Upper lobe of left lung (tissue), 6 donors: ENCODE results near the gene FAM20A. TPM values are rescaled to one million over a fixed set of nuclear protein-coding genes. Genes with fewer than 3 reads are reported as not detected.
A peak's percentile ranks its signal among the peaks of the same experiment; 100 is the strongest.
"Not testable (repeated sequence)": the region's sequence is repeated elsewhere in the genome, so short reads cannot be mapped to it uniquely, and the experiment has no call there.

ENCODE experiments used
- ATAC-seq, 2 donors: fragments of 200-7000 bp; cut with Tn5 transposase; one replicate each; pipeline ENCODE4 v1.9.1; 2022; ENCODE audit warnings: mild to moderate bottlenecking in 2 of 2, moderate library complexity in 2 of 2; ENCODE audit not compliant: low FRiP score in 2 of 2
- DNase-seq, 2 donors: peaks; one replicate each; pipeline ENCODE4 v3.0.0-alpha.2; 2019 to 2020
- H3K27ac ChIP-seq, 4 donors: fragments of 200-600 bp; sonication (generic); one replicate each; pipeline ENCODE4 v1.5.1; 2016 to 2019
- H3K27me3 ChIP-seq, 4 donors: fragments of 200-600 bp; sonication (generic); one replicate each; pipeline ENCODE4 v1.5.1; 2017 to 2019
- H3K36me3 ChIP-seq, 4 donors: fragments of 200-600 bp; sonication (generic); one replicate each; pipeline ENCODE4 v1.5.1; 2016 to 2019
- H3K4me1 ChIP-seq, 4 donors: fragments of 200-600 bp; sonication (generic); one replicate each; pipeline ENCODE4 v1.5.1; 2018 to 2019
- H3K4me3 ChIP-seq, 4 donors: fragments of 200-600 bp; sonication (generic); one replicate each; pipeline ENCODE4 v1.5.1; 2017 to 2019; ENCODE audit warnings: mild to moderate bottlenecking in 2 of 4, moderate library complexity in 1 of 4
- H3K9me3 ChIP-seq, 4 donors: fragments of 200-600 bp; sonication (generic); one replicate each; pipeline ENCODE4 v1.5.1; 2018 to 2019
- EP300 ChIP-seq, 4 donors: sonication (generic); formaldehyde crosslinking; IDR thresholded peaks; one replicate each; pipeline ENCODE4 v1.5.1; 2017; ENCODE audit warnings: antibody characterized with exemption in 4 of 4, control low read depth in 2 of 4
- POLR2A ChIP-seq, 4 donors: fragments of 450-650 bp; IDR thresholded peaks; one replicate each; pipeline ENCODE4 v1.5.1; 2016 to 2017; ENCODE audit warnings: antibody characterized with exemption in 4 of 4, mild to moderate bottlenecking in 2 of 4
- POLR2AphosphoS5 ChIP-seq, 2 donors: sonication (generic); formaldehyde crosslinking; IDR thresholded peaks; one replicate each; pipeline ENCODE4 v1.5.1; 2017; ENCODE audit warnings: antibody characterized with exemption in 2 of 2
- WGBS, 2 donors: methylation state at CpG; one replicate each; pipeline ENCODE4 v1.1.5; 2017 to 2018; 5-methylcytosine and 5-hydroxymethylcytosine counted together
- total RNA-seq, 6 donors: library from RNA; depleted of rRNA in 4 of 6; stranded (reverse); fragments of >200 nt in 4 of 6; gene quantifications; one replicate each; pipeline versions ENCODE4 v1.1.0 to v1.2.1, GENCODE V29; 2016 to 2021
- TF ChIP-seq, protein P1 (sequence below), 6 experiments: fragments of 450-650 bp in 4 of 6; fragments of 200-600 bp in 2 of 6; sonication (generic) in 2 of 6; IDR thresholded peaks; one replicate each; pipeline ENCODE4 v1.5.1; 2016 to 2019; ENCODE audit warnings: antibody characterized with exemption in 6 of 6
- donor health status: DM: no; HTN: no; CAD: no; lungs with moderate emphysema.
- donor health status: DM: no; HTN: yes; CAD: no; lungs with severe emphysema.

The FAM20A gene
- total RNA-seq, 6 donors from 2014 or later, result 40.3 to 150 (median 59.7) TPM

DNA sequence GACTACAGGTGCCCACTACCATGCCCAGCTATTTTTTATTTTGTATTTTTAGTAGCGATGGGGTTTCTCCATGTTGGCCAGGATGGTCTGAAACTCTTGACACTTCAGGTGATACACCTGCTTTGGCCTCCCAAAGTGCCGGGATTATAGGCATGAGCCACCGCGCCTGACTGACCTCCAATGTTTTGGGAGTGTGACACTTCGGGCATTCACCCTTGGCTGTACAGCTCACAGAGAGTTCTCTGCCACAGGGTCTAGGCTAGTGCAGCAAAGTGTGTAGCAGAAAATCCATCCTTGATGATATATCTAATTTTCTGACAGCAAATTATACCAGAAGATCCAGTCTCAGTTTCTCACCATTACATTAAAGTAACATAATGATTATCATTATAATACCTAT lies 14.1 kb downstream of the FAM20A start:
- no peak for TF ChIP-seq EP300 (IDR thresholded peaks at IDR 0.05)
- TF ChIP-seq, protein P1, sequence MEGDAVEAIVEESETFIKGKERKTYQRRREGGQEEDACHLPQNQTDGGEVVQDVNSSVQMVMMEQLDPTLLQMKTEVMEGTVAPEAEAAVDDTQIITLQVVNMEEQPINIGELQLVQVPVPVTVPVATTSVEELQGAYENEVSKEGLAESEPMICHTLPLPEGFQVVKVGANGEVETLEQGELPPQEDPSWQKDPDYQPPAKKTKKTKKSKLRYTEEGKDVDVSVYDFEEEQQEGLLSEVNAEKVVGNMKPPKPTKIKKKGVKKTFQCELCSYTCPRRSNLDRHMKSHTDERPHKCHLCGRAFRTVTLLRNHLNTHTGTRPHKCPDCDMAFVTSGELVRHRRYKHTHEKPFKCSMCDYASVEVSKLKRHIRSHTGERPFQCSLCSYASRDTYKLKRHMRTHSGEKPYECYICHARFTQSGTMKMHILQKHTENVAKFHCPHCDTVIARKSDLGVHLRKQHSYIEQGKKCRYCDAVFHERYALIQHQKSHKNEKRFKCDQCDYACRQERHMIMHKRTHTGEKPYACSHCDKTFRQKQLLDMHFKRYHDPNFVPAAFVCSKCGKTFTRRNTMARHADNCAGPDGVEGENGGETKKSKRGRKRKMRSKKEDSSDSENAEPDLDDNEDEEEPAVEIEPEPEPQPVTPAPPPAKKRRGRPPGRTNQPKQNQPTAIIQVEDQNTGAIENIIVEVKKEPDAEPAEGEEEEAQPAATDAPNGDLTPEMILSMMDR (IDR thresholded peaks at IDR 0.05), result no peak
- TF ChIP-seq POLR2A (IDR thresholded peaks at IDR 0.05), result no peak
- no peak for ATAC-seq
- no peak overlapping the region for H3K4me3 ChIP-seq
- no peak overlapping the region for H3K27ac ChIP-seq
- H3K9me3 ChIP-seq, result no peaks in the 10 kb centered on the region
- no peaks in the 10 kb centered on the region for H3K27me3 ChIP-seq
- no peak for DNase-seq
- H3K4me1 ChIP-seq, result peaks cover 0 to 20% (median 2%) of the 10 kb centered on the region in 4 donors
- peaks cover 0 to 9% (median 0%) of the 10 kb centered on the region in 4 donors for H3K36me3 ChIP-seq
- 96 to 97% methylated on average over 5 of the region's 5 CpGs for WGBS, 2 donors

DNA sequence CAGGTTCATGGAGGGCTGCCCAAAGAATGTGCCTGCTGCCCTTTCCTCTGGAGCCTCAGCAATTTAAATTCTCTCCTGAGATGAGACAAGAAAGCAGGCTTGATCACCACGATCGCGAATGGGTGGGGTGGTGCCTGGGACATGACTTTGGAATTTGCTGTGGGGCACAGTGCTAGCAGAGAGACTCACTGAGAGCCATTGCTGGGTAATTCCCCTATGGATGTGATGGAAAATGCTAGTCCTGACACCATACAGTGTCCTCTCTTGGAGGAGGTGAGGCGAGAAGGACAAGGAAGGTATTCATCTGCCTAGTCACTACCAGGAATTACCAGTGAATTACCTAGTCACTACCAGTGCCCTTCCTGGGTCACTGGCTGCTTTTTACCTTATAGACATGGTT lies 15.5 kb downstream of the FAM20A start:
- Histone ChIP-seq H3K36me3 (peaks cover 0 to 6% (median 0%) of the 10 kb centered on the region in 4 donors), H3K27me3 (no peaks in the 10 kb centered on the region), H3K4me3 (no peak overlapping the region), H3K4me1 (peaks cover 5 to 33% (median 10%) of the 10 kb centered on the region in 4 donors), H3K9me3 (no peaks in the 10 kb centered on the region), H3K27ac (peak overlapping the region in 1 of 4 donors; percentile 64)
- ATAC-seq (no peak), DNase-seq (no peak)
- 55 to 73% methylated on average over 4 of the region's 4 CpGs for WGBS, 2 donors
- TF ChIP-seq POLR2A (IDR thresholded peaks at IDR 0.05), result no peak
- TF ChIP-seq, protein P1 (IDR thresholded peaks at IDR 0.05), result no peak
- TF ChIP-seq POLR2AphosphoS5 (IDR thresholded peaks at IDR 0.05), result no peak
- no peak for TF ChIP-seq EP300 (IDR thresholded peaks at IDR 0.05)

- no peak overlapping the region for H3K27ac ChIP-seq
- whole genome bisulfite sequencing, 2 donors, result 82 to 85% methylated on average over 5 of the region's 5 CpGs
- DNase-seq (no peak), ATAC-seq (no peak)
- peaks cover 14 to 40% (median 18%) of the 10 kb centered on the region in 4 donors for H3K4me1 ChIP-seq
- peaks cover 0 to 6% (median 0%) of the 10 kb centered on the region in 4 donors for H3K36me3 ChIP-seq
- TF ChIP-seq EP300 (IDR thresholded peaks at IDR 0.05) (no peak), POLR2A (IDR thresholded peaks at IDR 0.05) (no peak), POLR2AphosphoS5 (IDR thresholded peaks at IDR 0.05) (no peak)
- TF ChIP-seq, protein P1 (IDR thresholded peaks at IDR 0.05), result no peak
- H3K4me3 ChIP-seq, result no peak overlapping the region
- H3K27me3 ChIP-seq, result no peaks in the 10 kb centered on the region
- no peaks in the 10 kb centered on the region for H3K9me3 ChIP-seq
Observed at GRCh38 chr17:68584581-68585303, 16.4 kb downstream of the FAM20A start.

DNA sequence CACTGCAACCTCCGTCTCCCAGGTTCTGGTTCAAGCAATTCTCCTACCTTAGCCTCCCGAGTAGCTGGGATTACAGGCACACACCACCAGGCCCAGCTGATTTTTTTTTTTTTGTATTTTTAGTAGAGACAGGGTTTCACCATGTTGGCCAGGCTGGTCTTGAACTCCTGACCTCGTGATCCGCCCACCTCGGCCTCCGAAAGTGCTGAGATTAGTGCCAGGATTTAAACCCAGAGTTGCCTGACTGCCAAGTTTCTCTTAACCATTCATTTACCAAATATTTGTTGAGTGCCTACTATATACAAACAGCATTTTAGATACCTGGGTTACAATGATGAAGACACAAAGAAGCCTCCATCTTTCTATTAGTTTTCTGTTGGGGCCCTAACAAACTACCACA lies 18.3 kb downstream of the FAM20A start:
- 61 to 62% methylated on average over 6 of the region's 6 CpGs for WGBS, 2 donors
- H3K27me3 ChIP-seq, ATAC-seq, DNase-seq, H3K4me3 ChIP-seq, H3K36me3 ChIP-seq, H3K9me3 ChIP-seq: not testable (repeated sequence)
- Histone ChIP-seq H3K4me1 (peaks cover 22 to 58% (median 32%) of the 10 kb centered on the region in 4 donors), H3K27ac (peak overlapping the region in 1 of 4 donors; percentile 81)

DNA sequence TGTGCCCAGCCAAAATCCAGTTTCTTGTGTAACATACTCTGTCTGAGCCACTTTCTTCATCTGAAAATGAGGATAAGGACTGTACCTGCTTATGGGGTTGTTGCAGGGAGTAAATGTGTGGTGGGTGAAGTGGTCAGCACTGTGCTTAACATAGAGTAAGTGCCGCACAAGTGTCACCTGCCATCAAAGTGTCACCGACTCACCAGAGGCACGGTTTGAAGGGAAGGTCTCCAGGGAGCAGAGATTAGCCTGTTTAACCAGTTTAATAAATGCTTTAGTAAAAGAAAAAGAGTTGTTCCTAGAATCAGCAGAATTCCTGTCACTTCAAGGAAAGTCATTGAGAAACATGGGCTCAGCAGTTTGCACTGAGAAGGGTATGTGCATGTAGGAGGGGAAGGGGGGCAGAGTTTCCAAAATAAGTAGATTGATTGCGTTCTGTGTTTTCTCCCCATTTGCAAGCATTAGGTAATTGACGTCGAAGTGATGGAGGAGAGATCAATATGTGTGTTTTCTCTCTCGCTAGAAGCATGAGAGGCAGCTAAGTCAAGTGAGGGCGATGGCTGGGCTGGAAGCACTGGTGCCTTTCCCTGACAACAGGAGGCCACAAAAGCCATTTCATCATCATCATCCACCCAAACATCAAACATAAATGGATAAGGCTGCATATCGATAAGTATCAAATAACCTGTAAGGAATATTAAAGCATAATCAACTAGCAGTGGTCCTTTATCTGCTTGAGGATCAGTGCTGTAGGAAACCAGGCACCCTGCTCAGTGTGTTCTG lies 19.1 kb downstream of the FAM20A start:
- H3K27me3 ChIP-seq, result no peaks in the 10 kb centered on the region
- DNase-seq (peak in 1 of 2 donors; percentile 85), ATAC-seq (peak in 1 of 2 donors; percentile 43)
- no peaks in the 10 kb centered on the region for H3K36me3 ChIP-seq
- TF ChIP-seq, protein P1 (IDR thresholded peaks at IDR 0.05), result no peak
- TF ChIP-seq EP300 (IDR thresholded peaks at IDR 0.05), result peak in 2 of 4 donors; percentile 29 to 42
- peak in 1 of 4 donors; percentile 40 for TF ChIP-seq POLR2A (IDR thresholded peaks at IDR 0.05)
- TF ChIP-seq POLR2AphosphoS5 (IDR thresholded peaks at IDR 0.05), result peak; percentile 9 to 49
- peak overlapping the region; percentile 68 to 82 (median 78) for H3K27ac ChIP-seq
- no peak overlapping the region for H3K4me3 ChIP-seq
- WGBS, 2 donors, result 66 to 77% methylated on average over 9 of the region's 9 CpGs
- no peaks in the 10 kb centered on the region for H3K9me3 ChIP-seq
- H3K4me1 ChIP-seq, result peaks cover 29 to 66% (median 38%) of the 10 kb centered on the region in 4 donors
